Fibroblast of pulmonary artery (primary cell): ENCODE data around the gene YY1.

Experiments
- DNase-seq: peaks from one replicate; pipeline ENCODE4 v3.0.0-alpha.2; 2010; ENCODE audit warnings: low read depth
- H3K4me3 ChIP-seq: replicated peaks from 2 replicates; pipeline ENCODE4 v1.5.1; 2011; ENCODE audit warnings: low read depth, mild to moderate bottlenecking, control low read depth, low read length, moderate library complexity
- TF ChIP-seq, protein P1 (sequence below): IDR thresholded peaks from 2 replicates; pipeline ENCODE4 v1.5.1; 2011; ENCODE audit warnings: mild to moderate bottlenecking, control low read depth, low read length, inconsistent platforms; ENCODE audit errors: missing control alignments

Gene YY1

GRCh38 chr14:100246809-100247428 lies 8.0 kb downstream of the YY1 start:
- TF ChIP-seq, protein P1, sequence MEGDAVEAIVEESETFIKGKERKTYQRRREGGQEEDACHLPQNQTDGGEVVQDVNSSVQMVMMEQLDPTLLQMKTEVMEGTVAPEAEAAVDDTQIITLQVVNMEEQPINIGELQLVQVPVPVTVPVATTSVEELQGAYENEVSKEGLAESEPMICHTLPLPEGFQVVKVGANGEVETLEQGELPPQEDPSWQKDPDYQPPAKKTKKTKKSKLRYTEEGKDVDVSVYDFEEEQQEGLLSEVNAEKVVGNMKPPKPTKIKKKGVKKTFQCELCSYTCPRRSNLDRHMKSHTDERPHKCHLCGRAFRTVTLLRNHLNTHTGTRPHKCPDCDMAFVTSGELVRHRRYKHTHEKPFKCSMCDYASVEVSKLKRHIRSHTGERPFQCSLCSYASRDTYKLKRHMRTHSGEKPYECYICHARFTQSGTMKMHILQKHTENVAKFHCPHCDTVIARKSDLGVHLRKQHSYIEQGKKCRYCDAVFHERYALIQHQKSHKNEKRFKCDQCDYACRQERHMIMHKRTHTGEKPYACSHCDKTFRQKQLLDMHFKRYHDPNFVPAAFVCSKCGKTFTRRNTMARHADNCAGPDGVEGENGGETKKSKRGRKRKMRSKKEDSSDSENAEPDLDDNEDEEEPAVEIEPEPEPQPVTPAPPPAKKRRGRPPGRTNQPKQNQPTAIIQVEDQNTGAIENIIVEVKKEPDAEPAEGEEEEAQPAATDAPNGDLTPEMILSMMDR = peak; percentile 74
- DNase-seq = peak; percentile 49
- no peak overlapping the region for H3K4me3 ChIP-seq

GRCh38 chr14:100250732-100251465 lies 12.0 kb downstream of the YY1 start:
- TF ChIP-seq, protein P1 = no peak
- no peak for DNase-seq

DNA sequence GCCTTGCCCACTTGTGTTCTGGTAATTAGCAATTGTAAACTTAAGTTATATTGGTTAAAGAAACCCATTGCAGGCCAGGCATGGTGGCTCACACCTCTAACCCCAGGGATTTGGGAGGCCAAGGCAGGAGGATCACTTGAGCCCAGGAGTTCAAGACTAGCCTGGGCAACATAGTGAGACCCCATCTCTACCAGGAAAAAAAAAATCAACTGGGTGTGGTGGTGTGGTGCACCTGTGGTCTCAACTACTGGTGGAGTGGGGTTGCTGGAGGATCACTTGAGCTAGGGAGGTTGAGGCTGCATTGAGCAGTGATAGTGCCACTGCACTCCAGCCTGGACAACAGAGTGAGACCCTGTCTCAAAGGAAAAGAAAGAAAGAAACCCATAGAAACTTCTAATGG lies 13.7 kb downstream of the YY1 start:
- TF ChIP-seq, protein P1 = no peak
- no peak overlapping the region for H3K4me3 ChIP-seq

More at GRCh38 chr14:100250732-100251465, 12.0 kb downstream of the YY1 start:
- no peak overlapping the region for H3K4me3 ChIP-seq

GRCh38 chr14:100256339-100256895 lies 17.5 kb downstream of the YY1 start:
- H3K4me3 ChIP-seq = no peak overlapping the region
- TF ChIP-seq, protein P1 = no peak
- DNase-seq = no peak

More for the DNA sequence above, 13.7 kb downstream of the YY1 start:
- DNase-seq = no peak

GRCh38 chr14:100261621-100262020 lies 22.7 kb downstream of the YY1 start:
- no peak for DNase-seq
- TF ChIP-seq, protein P1 = no peak
- H3K4me3 ChIP-seq = no peak overlapping the region

DNA sequence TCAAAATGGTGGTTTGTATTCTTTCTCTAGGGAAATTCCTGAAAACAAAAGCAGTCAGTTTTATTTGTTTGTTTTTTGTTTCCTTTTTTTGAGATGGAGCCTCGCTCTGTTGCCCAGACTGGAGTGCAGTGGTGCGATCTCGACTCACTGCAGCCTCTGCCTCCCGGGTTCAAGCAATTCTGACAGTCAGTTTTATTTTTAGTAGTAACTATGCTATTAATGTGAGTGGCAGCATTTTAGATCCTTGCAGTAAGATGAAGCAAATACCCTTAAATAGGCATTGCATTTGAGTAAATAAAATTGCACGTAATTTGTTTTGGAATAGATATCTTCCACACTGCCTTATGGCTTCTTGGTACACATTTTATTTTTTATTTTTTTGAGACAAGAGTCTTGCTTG lies 23.6 kb downstream of the YY1 start:
- DNase-seq = no peak
- TF ChIP-seq, protein P1 = no peak
- no peak overlapping the region for H3K4me3 ChIP-seq
